ENCODE data around the gene MARCHF2.
"Not testable (repeated sequence)": the region's sequence is repeated elsewhere in the genome, so short reads cannot be mapped to it uniquely, and the experiment has no call there.

Gene MARCHF2

GRCh38 chr19:8387688-8388611, 25.2 kb upstream of the MARCHF2 start:
- no peak for FAIRE-seq

GRCh38 chr19:8388612-8388958, 24.5 kb upstream of the MARCHF2 start:
- no peak for FAIRE-seq

- FAIRE-seq = peak; percentile 99
Measured at GRCh38 chr19:8389891-8390616, 23.1 kb upstream of the MARCHF2 start, which contains the start of gene RAB11B. Gene RAB11B, plus strand, starts transcription at chr19:8390360. Its CDS starts 57 bp downstream, at chr19:8390417.

GRCh38 chr19:8390617-8390981, 22.5 kb upstream of the MARCHF2 start:
- peak; percentile 25 for FAIRE-seq

GRCh38 chr19:8391198-8392016, 21.7 kb upstream of the MARCHF2 start:
- FAIRE-seq = no peak

- no peak for FAIRE-seq
Measured at GRCh38 chr19:8392017-8392591, 21.0 kb upstream of the MARCHF2 start.

- FAIRE-seq = no peak
Measured at GRCh38 chr19:8393192-8393870, 19.8 kb upstream of the MARCHF2 start.

GRCh38 chr19:8393871-8394250, 19.2 kb upstream of the MARCHF2 start:
- no peak for FAIRE-seq

- no peak for FAIRE-seq
Measured at GRCh38 chr19:8395621-8396082, 17.5 kb upstream of the MARCHF2 start.

GRCh38 chr19:8396185-8396562, 16.9 kb upstream of the MARCHF2 start:
- FAIRE-seq = no peak

- no peak for FAIRE-seq
Measured at GRCh38 chr19:8396563-8397203, 16.4 kb upstream of the MARCHF2 start.

GRCh38 chr19:8397271-8397670, 15.8 kb upstream of the MARCHF2 start:
- FAIRE-seq = no peak

- FAIRE-seq = no peak
Measured at GRCh38 chr19:8397746-8398310, 15.3 kb upstream of the MARCHF2 start.

GRCh38 chr19:8398311-8398771, 14.8 kb upstream of the MARCHF2 start:
- FAIRE-seq = no peak

- no peak for FAIRE-seq
Measured at GRCh38 chr19:8399681-8400188, 13.4 kb upstream of the MARCHF2 start.

GRCh38 chr19:8401981-8402411, 11.1 kb upstream of the MARCHF2 start:
- no peak for FAIRE-seq

- no peak for FAIRE-seq
Measured at GRCh38 chr19:8403098-8403819, 9.8 kb upstream of the MARCHF2 start.

GRCh38 chr19:8403820-8404109, 9.3 kb upstream of the MARCHF2 start:
- FAIRE-seq = no peak

- FAIRE-seq = no peak
Measured at GRCh38 chr19:8404391-8405151, 8.5 kb upstream of the MARCHF2 start.

GRCh38 chr19:8410718-8411117, 2.4 kb upstream of the MARCHF2 start:
- FAIRE-seq = not testable (repeated sequence)
